HG03095 (cell line): ENCODE measurements around the gene PSMD9.
"Not testable (repeated sequence)": the region's sequence is repeated elsewhere in the genome, so short reads cannot be mapped to it uniquely, and the experiment has no call there.

ENCODE experiments used
- ATAC-seq: cut with Tn5 transposase; IDR thresholded peaks from one replicate; pipeline ENCODE4 v1.9.1; 2021; ENCODE audit warnings: moderate library complexity; ENCODE audit not compliant: unreplicated experiment

The PSMD9 gene

DNA sequence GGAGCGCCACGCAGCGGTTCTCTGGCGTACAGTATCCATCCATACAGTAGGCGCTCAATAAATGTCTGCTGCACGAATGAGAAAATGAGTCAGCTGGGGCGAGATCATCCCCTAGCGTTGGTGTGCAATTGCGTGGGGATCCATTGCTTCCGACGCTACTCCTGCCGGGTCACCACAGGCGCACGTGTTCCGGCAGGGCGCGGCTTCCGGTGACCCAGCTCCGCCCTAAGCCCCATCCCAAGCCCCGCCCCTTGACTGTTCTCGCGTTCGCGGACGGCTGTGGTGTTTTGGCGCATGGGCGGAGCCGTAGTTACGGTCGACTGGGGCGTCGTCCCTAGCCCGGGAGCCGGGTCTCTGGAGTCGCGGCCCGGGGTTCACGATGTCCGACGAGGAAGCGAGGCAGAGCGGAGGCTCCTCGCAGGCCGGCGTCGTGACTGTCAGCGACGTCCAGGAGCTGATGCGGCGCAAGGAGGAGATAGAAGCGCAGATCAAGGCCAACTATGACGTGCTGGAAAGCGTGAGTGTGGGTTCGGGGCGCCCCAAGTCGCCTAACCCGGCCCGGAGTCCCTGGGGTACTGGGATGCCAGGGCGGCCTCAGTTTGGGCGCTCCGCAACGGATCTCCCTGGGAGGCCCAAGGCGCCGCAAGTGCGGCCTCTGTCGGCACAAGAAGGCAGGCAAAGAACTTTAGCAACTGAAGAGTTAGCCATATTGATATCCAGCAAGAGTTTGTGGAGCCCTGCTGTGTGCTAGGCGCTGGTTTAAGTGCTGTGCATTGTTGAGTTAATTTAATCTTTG lies at the start of gene PSMD9:
TSS of gene PSMD9 (plus strand) at position 313 of the 796 bp plus-strand sequence. CDS start at position 380, 67 bp downstream.
- peak; percentile 92 for ATAC-seq

DNA sequence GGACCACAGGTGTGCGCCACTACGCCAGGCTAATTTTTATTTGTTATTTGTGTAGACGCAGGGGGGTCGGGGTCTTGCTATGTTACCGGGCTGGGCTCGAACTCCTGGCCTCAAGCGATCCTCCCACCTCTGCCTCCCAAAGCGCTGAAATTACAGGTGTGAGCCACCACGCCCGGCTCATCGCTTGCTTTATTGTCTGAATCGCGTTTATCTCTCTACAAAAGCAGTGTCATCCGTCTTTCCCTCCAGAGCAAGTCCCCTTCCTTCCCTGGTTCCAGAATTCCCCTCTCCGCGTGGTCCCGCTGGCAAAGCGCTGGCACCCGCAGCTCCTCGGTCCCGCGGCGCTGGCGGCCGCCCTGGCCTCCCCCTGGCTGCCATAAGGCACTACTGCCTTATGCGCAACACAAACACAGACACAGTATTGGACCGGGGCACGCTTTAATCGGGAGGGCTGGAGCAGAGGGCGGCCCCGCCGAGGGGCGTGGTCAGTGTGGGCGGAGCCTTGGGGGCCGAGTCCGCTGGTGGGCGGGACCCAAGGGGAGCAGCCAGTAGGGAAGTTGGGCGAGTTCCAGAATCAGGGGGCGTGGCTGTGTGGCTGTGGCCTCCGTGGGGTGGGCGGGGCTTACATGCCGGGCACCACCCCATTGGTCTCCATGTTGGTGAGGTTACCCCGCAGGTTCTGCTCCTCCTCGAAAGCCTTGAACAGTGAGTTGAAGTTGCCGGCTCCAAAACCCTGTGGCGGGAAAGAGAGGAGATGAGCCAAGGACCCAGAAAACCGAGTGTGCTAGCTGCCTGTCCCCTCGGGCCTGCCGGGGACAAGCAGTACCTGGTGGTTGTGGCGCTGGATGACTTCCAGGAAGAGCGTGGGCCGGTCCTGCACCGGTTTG lies 49.2 kb upstream of the PSMD9 start:
- peak; percentile 93 for ATAC-seq

DNA sequence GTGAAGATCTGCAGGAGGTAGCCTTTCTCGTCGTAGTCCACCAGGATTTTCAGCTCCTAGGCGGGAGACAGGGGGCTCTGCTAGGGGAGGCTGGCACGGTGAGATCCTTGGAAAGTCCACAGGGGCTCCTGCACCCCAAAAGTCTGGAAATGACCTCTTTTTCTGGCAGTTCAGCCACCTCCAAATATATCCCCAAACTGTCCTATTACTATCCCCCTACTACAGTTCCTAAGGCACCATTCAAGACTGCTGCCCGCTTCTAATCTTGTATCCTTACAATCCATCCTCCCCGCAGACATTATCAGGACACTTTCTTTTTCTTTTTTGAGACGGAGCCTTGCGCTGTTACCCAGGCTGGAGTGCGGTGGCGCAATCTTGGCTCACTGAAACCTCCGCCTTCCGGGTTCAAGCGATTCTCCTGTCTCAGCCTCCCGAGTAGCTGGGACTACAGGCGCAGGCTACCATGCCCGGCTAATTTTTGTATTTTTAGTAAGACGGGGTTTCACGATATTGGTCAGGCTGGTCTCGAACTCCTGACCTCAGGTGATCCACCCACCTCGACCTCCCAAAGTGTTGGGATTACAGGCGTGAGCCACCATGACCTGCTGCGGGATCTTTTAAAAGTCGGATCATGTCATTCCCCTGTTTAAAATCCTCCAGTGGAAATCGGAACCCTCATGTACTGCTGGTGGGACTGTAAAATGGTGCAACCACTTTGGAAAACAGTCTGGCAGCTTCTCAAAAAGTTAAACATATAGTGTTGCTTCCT lies 48.4 kb upstream of the PSMD9 start:
- ATAC-seq = no peak

- ATAC-seq = no peak
Measured at GRCh38 chr12:121843236-121843982, 45.2 kb upstream of the PSMD9 start.

GRCh38 chr12:121845701-121846100 lies 42.9 kb upstream of the PSMD9 start:
- no peak for ATAC-seq

DNA sequence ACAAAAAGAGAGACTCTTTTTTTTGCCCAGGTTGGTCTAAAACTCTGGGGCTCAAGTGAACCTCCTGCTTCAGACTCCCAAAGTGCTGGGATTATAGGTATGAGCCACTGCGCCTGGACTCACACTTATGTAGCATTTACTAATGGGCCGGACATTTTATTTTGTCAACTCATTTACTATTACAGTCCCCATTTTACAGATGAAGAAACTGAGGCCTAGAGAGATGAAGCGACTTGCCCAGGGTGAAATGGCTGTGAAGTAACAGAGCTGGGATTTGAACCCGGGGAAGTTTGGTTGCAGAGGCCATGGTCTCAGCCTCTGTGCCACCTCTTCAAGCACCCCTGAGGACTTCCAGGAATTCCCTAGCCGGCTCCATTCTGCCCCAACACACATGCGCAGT lies 39.4 kb upstream of the PSMD9 start:
- ATAC-seq = no peak

DNA sequence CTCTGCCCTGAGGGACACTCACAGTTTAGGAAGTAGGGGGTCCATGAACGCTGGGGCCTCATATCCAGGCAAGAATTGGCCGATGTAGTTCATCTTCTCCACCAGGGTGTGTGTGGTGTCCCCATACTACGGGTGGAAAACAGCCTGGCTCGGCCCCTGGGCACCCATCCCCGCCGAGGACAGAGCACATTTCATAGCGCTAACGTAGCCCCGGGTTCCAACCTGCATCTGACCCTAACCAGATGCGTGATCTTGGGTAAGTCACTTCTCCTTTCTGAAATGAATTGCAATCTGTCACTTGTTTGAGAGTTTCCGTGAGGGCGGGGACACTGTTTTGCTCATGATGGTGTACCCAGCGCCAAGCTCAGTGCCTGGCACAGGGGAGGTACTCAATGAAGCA lies 38.9 kb upstream of the PSMD9 start:
- ATAC-seq = no peak

DNA sequence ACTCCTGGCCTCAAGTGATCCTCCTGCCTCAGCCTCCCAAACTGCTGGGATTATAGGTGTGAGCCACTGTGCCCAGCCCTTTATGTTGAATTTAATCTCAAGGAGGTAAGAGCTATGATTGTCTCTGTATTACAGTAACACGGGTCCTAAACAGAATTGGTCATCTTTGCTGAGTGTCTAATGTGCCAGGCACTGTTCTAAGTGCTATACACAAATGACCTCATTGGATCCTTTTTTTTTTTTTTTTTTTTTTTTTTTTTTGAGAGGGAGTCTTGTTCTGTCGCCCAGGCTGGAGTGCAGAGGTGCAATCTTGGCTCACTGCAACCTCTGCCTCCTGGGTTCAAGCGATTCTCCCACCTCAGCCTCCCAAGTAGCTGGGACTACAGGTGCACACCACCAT lies 36.2 kb upstream of the PSMD9 start:
- ATAC-seq = not testable (repeated sequence)

GRCh38 chr12:121857322-121858246 lies 31.0 kb upstream of the PSMD9 start:
- ATAC-seq = no peak

DNA sequence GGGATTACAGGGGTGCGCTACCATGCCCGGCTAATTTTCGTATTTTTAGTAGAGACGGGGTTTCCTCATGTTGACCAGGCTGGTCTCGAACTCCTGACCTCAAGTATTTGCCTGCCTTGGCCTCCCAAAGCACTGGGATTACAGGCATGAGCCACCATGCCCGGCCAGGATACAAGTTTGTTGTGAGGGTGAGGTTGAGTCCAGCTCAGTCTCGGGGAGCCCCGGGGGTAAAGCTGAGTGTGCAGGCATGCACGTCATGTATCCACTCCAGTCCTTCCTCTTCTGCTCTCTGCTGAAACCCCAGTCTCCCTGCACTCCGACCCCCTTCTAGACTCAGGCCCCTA lies 30.3 kb upstream of the PSMD9 start:
- no peak for ATAC-seq

- no peak for ATAC-seq
Measured at GRCh38 chr12:121858662-121859572, 29.7 kb upstream of the PSMD9 start, which contains the start of gene HPD. Gene HPD (minus strand): TSS chr12:121858859. CDS start chr12:121858823, 36 bp downstream.

DNA sequence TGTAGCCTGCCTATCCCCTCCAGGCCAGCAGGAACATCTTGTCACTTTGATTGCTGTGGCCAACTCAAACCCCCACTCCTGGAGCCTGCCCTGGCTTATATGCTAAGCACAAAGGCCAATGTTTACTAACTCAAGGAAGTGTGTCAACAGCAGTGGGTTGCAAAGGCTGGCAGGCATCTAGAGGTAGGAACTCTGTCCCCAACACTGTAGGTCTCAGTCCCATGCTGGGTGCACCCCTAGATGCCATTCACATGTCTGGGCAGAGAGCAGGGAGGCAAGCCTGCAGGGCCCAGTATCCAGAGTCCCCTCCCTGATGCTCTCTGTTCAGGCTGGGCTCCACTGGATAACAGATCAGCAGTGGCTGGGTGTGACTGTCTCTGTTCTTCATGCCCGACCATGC lies 28.3 kb upstream of the PSMD9 start:
- no peak for ATAC-seq

- ATAC-seq = not testable (repeated sequence)
Measured at GRCh38 chr12:121860699-121861098, 27.9 kb upstream of the PSMD9 start.

DNA sequence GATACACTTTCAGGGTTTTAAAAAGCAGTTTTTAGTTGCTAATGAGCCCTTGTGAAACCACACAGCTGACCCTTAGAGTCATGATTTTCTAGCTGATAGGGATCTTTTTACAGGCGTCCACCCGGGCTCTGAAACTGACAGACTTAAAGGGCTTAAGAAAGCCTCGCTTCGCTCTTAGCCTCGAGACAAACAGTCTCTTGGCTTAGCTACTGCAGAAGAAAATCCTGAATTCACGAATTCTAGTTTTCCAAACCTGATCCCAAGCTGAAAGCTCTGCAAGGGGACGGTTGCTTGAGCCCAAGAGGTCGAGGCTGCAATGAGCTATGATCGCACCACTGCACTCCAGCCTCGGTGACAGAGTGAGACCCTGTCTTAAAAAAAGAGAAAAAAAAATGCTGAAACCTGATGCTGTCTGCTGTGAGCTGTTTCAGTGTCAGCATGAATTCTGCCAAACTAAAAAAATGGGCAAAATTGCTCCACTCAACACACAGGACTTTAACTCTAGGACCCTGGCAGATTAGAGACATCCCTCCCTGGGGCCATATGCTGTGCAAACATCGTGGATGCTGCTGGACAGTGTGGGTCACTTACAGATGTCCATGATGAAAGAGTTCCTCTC lies 26.8 kb upstream of the PSMD9 start:
- no peak for ATAC-seq

GRCh38 chr12:121866331-121866730 lies 22.3 kb upstream of the PSMD9 start:
- no peak for ATAC-seq

DNA sequence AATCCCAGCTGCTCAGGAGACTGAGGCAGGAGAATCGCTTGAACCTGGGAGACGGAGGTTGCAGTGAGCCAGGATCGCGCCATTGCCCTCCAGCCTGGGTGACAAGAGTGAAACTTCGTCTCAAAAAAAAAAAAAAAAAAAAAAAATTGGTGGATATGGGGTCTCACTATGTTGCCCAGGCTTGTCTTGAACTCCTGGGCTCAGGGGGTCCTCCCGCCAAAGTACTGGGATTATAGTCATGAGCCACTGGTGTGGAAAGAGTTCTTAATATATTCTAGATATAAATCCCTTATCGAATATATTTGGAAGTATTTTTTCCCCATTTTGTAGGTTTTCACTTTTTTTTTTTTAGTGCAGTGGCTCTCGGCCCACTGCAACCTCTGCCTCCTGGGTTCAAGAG lies 19.4 kb upstream of the PSMD9 start:
- ATAC-seq = not testable (repeated sequence)

DNA sequence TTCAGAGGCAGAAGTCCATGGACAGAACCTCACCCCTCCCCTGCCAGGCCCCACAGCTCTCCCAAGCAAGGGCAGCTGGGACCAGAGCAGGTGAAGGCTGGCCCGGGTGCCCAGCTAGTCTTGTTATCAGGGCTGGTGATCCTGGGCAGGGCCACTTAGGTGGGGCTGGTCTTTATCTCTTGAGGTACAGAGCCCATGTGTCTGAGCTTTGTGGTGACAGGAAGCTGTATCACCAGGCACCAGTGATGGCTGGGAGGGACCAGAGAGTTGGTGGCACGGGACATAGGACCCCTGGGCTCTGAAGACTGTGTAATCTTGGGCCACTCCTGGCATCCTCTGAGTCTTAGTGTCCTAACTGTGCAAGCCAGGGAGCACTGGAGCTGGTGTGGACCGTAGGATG lies 17.1 kb upstream of the PSMD9 start:
- ATAC-seq = no peak
